Measurements from ENCODE around the gene GPR32.

GPR32 gene

GRCh38 chr19:50793558-50794065 lies 23.3 kb downstream of the GPR32 start:
- H3K9ac ChIP-seq (ENCODE audit: low read length): no peak overlapping the region
- H3K4ac ChIP-seq (ENCODE audit: low read depth in 1 of 2, low read length in 2 of 2): no peak overlapping the region
- no peak overlapping the region for H3K23ac ChIP-seq (ENCODE audit: low read length in 2 of 2)
- no peak overlapping the region for H2BK5ac ChIP-seq (ENCODE audit: low read depth, low read length, poor library complexity, severe bottlenecking)
- H3K18ac ChIP-seq (ENCODE audit: low read depth in 1 of 2, low read length in 2 of 2): no peak overlapping the region
- no peak overlapping the region for H4K8ac ChIP-seq (ENCODE audit: low read length)
- no peak overlapping the region for H3K4me3 ChIP-seq (ENCODE audit: insufficient read depth in 1 of 2, low read depth in 1 of 2, low read length in 2 of 2)
- H2AFZ ChIP-seq (ENCODE audit: low read depth, low read length): no peak overlapping the region
- H4K91ac ChIP-seq (ENCODE audit: low read length): no peak overlapping the region
- peak overlapping the region; percentile 44 for H2BK15ac ChIP-seq (ENCODE audit: low read depth, poor library complexity, severe bottlenecking)
- no peaks in the 10 kb centered on the region for H3K27me3 ChIP-seq (ENCODE audit: control insufficient read depth in 1 of 2, insufficient read depth in 1 of 2, low read length in 2 of 2)
- H3K4me1 ChIP-seq (ENCODE audit: control insufficient read depth, insufficient read depth, low read depth, low read length): peaks cover 12% of the 10 kb centered on the region
- H2BK12ac ChIP-seq (ENCODE audit: low read length in 2 of 2): no peak overlapping the region
- 87% methylated on average over 10 of the region's 11 CpGs for WGBS
- peaks cover 21% of the 10 kb centered on the region for H3K79me1 ChIP-seq (replicated peaks; ENCODE audit: low read length, poor library complexity, severe bottlenecking)
- no peak overlapping the region for H2AK5ac ChIP-seq (ENCODE audit: low read length, severe bottlenecking)
- no peak overlapping the region for H3K14ac ChIP-seq (ENCODE audit: low read length in 2 of 2)
- no peak overlapping the region for H3K4me2 ChIP-seq (ENCODE audit: low read length, poor library complexity, severe bottlenecking)
- H3K9me3 ChIP-seq (ENCODE audit: control insufficient read depth, low read length): no peaks in the 10 kb centered on the region
- no peak overlapping the region for H3K27ac ChIP-seq (ENCODE audit: low read length, poor library complexity, severe bottlenecking)
- no peak overlapping the region for H2BK120ac ChIP-seq (ENCODE audit: low read depth, low read length)
- H3K36me3 ChIP-seq (ENCODE audit: control insufficient read depth in 1 of 2, insufficient read depth in 2 of 2, low read depth in 1 of 2, low read length in 2 of 2): peaks cover 23 to 39% of the 10 kb centered on the region in 2 experiments
- DNase-seq: no peak

GRCh38 chr19:50794074-50794875 lies 24.0 kb downstream of the GPR32 start:
- Histone ChIP-seq H2AFZ (ENCODE audit: low read depth, low read length) (no peak overlapping the region), H3K4me1 (ENCODE audit: control insufficient read depth, insufficient read depth, low read depth, low read length) (peaks cover 12% of the 10 kb centered on the region), H3K27ac (ENCODE audit: low read length, poor library complexity, severe bottlenecking) (no peak overlapping the region), H3K27me3 (ENCODE audit: control insufficient read depth in 1 of 2, insufficient read depth in 1 of 2, low read length in 2 of 2) (no peaks in the 10 kb centered on the region), H4K91ac (ENCODE audit: low read length) (no peak overlapping the region), H4K8ac (ENCODE audit: low read length) (peak overlapping the region; percentile 40), H3K4me3 (ENCODE audit: insufficient read depth in 1 of 2, low read depth in 1 of 2, low read length in 2 of 2) (no peak overlapping the region), H3K18ac (ENCODE audit: low read depth in 1 of 2, low read length in 2 of 2) (no peak overlapping the region), H3K4ac (ENCODE audit: low read depth in 1 of 2, low read length in 2 of 2) (no peak overlapping the region), H3K23ac (ENCODE audit: low read length in 2 of 2) (no peak overlapping the region), H2BK15ac (ENCODE audit: low read depth, poor library complexity, severe bottlenecking) (no peak overlapping the region), H3K9me3 (ENCODE audit: control insufficient read depth, low read length) (no peaks in the 10 kb centered on the region), H2BK12ac (ENCODE audit: low read length in 2 of 2) (no peak overlapping the region), H3K9ac (ENCODE audit: low read length) (no peak overlapping the region), H2BK120ac (ENCODE audit: low read depth, low read length) (no peak overlapping the region), H2AK5ac (ENCODE audit: low read length, severe bottlenecking) (no peak overlapping the region), H3K79me1 (replicated peaks; ENCODE audit: low read length, poor library complexity, severe bottlenecking) (peaks cover 25% of the 10 kb centered on the region), H2BK5ac (ENCODE audit: low read depth, low read length, poor library complexity, severe bottlenecking) (no peak overlapping the region), H3K4me2 (ENCODE audit: low read length, poor library complexity, severe bottlenecking) (no peak overlapping the region), H3K14ac (ENCODE audit: low read length in 2 of 2) (no peak overlapping the region), H3K36me3 (ENCODE audit: control insufficient read depth in 1 of 2, insufficient read depth in 2 of 2, low read depth in 1 of 2, low read length in 2 of 2) (peaks cover 26 to 46% of the 10 kb centered on the region in 2 experiments)
- no peak for DNase-seq
- 48% methylated on average over 14 of the region's 16 CpGs for WGBS

GRCh38 chr19:50794876-50795663 lies 24.8 kb downstream of the GPR32 start:
- H3K9ac ChIP-seq (ENCODE audit: low read length): no peak overlapping the region
- H2BK5ac ChIP-seq (ENCODE audit: low read depth, low read length, poor library complexity, severe bottlenecking): no peak overlapping the region
- H3K4me3 ChIP-seq (ENCODE audit: insufficient read depth in 1 of 2, low read depth in 1 of 2, low read length in 2 of 2): no peak overlapping the region
- H2AFZ ChIP-seq (ENCODE audit: low read depth, low read length): no peak overlapping the region
- H3K4me1 ChIP-seq (ENCODE audit: control insufficient read depth, insufficient read depth, low read depth, low read length): peaks cover 12% of the 10 kb centered on the region
- no peak overlapping the region for H3K23ac ChIP-seq (ENCODE audit: low read length in 2 of 2)
- no peak overlapping the region for H3K18ac ChIP-seq (ENCODE audit: low read depth in 1 of 2, low read length in 2 of 2)
- H3K36me3 ChIP-seq (ENCODE audit: control insufficient read depth in 1 of 2, insufficient read depth in 2 of 2, low read depth in 1 of 2, low read length in 2 of 2): peaks cover 31 to 54% of the 10 kb centered on the region in 2 experiments
- H4K91ac ChIP-seq (ENCODE audit: low read length): peak overlapping the region; percentile 28
- peak overlapping the region in 1 of 2 experiments; percentile 7 for H3K4ac ChIP-seq (ENCODE audit: low read depth in 1 of 2, low read length in 2 of 2)
- H2BK12ac ChIP-seq (ENCODE audit: low read length in 2 of 2): no peak overlapping the region
- no peaks in the 10 kb centered on the region for H3K9me3 ChIP-seq (ENCODE audit: control insufficient read depth, low read length)
- H3K27ac ChIP-seq (ENCODE audit: low read length, poor library complexity, severe bottlenecking): no peak overlapping the region
- H4K8ac ChIP-seq (ENCODE audit: low read length): peak overlapping the region; percentile 45
- no peak overlapping the region for H2BK120ac ChIP-seq (ENCODE audit: low read depth, low read length)
- 68% methylated on average over 16 of the region's 18 CpGs for WGBS
- no peak overlapping the region for H3K14ac ChIP-seq (ENCODE audit: low read length in 2 of 2)
- H3K4me2 ChIP-seq (ENCODE audit: low read length, poor library complexity, severe bottlenecking): no peak overlapping the region
- no peak overlapping the region for H2BK15ac ChIP-seq (ENCODE audit: low read depth, poor library complexity, severe bottlenecking)
- H2AK5ac ChIP-seq (ENCODE audit: low read length, severe bottlenecking): no peak overlapping the region
- no peak for DNase-seq
- H3K79me1 ChIP-seq (replicated peaks; ENCODE audit: low read length, poor library complexity, severe bottlenecking): peaks cover 29% of the 10 kb centered on the region
- H3K27me3 ChIP-seq (ENCODE audit: control insufficient read depth in 1 of 2, insufficient read depth in 1 of 2, low read length in 2 of 2): no peaks in the 10 kb centered on the region

- H3K9ac ChIP-seq (ENCODE audit: low read length): no peak overlapping the region
- H2AK5ac ChIP-seq (ENCODE audit: low read length, severe bottlenecking): no peak overlapping the region
- H3K9me3 ChIP-seq (ENCODE audit: control insufficient read depth, low read length): no peaks in the 10 kb centered on the region
- H3K79me1 ChIP-seq (replicated peaks; ENCODE audit: low read length, poor library complexity, severe bottlenecking): peaks cover 31% of the 10 kb centered on the region
- H3K18ac ChIP-seq (ENCODE audit: low read depth in 1 of 2, low read length in 2 of 2): no peak overlapping the region
- 88% methylated on average over 4 of the region's 4 CpGs for WGBS
- no peak overlapping the region for H3K27ac ChIP-seq (ENCODE audit: low read length, poor library complexity, severe bottlenecking)
- no peak overlapping the region for H2BK120ac ChIP-seq (ENCODE audit: low read depth, low read length)
- H3K4me1 ChIP-seq (ENCODE audit: control insufficient read depth, insufficient read depth, low read depth, low read length): peaks cover 12% of the 10 kb centered on the region
- H2BK5ac ChIP-seq (ENCODE audit: low read depth, low read length, poor library complexity, severe bottlenecking): no peak overlapping the region
- no peak overlapping the region for H2BK12ac ChIP-seq (ENCODE audit: low read length in 2 of 2)
- no peaks in the 10 kb centered on the region for H3K27me3 ChIP-seq (ENCODE audit: control insufficient read depth in 1 of 2, insufficient read depth in 1 of 2, low read length in 2 of 2)
- peaks cover 31 to 58% of the 10 kb centered on the region in 2 experiments for H3K36me3 ChIP-seq (ENCODE audit: control insufficient read depth in 1 of 2, insufficient read depth in 2 of 2, low read depth in 1 of 2, low read length in 2 of 2)
- no peak overlapping the region for H4K8ac ChIP-seq (ENCODE audit: low read length)
- DNase-seq: no peak
- no peak overlapping the region for H3K14ac ChIP-seq (ENCODE audit: low read length in 2 of 2)
- no peak overlapping the region for H3K4ac ChIP-seq (ENCODE audit: low read depth in 1 of 2, low read length in 2 of 2)
- no peak overlapping the region for H4K91ac ChIP-seq (ENCODE audit: low read length)
- H2BK15ac ChIP-seq (ENCODE audit: low read depth, poor library complexity, severe bottlenecking): no peak overlapping the region
- no peak overlapping the region for H3K4me2 ChIP-seq (ENCODE audit: low read length, poor library complexity, severe bottlenecking)
- H3K4me3 ChIP-seq (ENCODE audit: insufficient read depth in 1 of 2, low read depth in 1 of 2, low read length in 2 of 2): no peak overlapping the region
- H3K23ac ChIP-seq (ENCODE audit: low read length in 2 of 2): no peak overlapping the region
- H2AFZ ChIP-seq (ENCODE audit: low read depth, low read length): no peak overlapping the region
Observed at GRCh38 chr19:50795664-50796073, 25.4 kb downstream of the GPR32 start.

Data from mesenchymal stem cell (in vitro differentiated cells and primary cell).